ENCODE data around the gene KRT6B. TPM values are rescaled to one million over a fixed set of nuclear protein-coding genes. Genes with fewer than 3 reads are reported as not detected.

Gene KRT6B
- total and polyA plus RNA-seq, 9 of the 15 experiments (the other 6 are each of a cell fraction or from before 2014, with no cell fraction given): not detected

GRCh38 chr12:52405922-52406385 lies 46.0 kb downstream of the KRT6B start, which contains the start of gene KRT82:
TSS of gene KRT82 (minus strand) at chr12:52406335. CDS start at chr12:52406277, 58 bp downstream.
- no peak for ATAC-seq
- Histone ChIP-seq H3K9ac (ENCODE audit: insufficient read depth in 1 of 2, low read depth in 2 of 2, low read length in 2 of 2) (no peak within 1 kb of the TSS; a peak in 1 of 4 replicates), H2AFZ (ENCODE audit: low read depth, low read length) (no peak within 1 kb of the TSS), H3K9me3 (replicated peaks; ENCODE audit: control insufficient read depth, insufficient read depth, low read depth, low read length) (no peaks in the 10 kb centered on the region), H3K27me3 (ENCODE audit: control insufficient read depth in 2 of 2, insufficient read depth in 2 of 2, low read length in 2 of 2) (peaks cover 0 to 59% of the 10 kb centered on the region in 2 experiments; a peak in 4 of 5 replicates), H3K27ac (ENCODE audit: extremely low read depth, low read depth, low read length) (no peak within 1 kb of the TSS), H3K79me2 (ENCODE audit: control insufficient read depth, insufficient read depth, low read length) (no peaks in the 10 kb centered on the region), H3K4me3 (no peak within 1 kb of the TSS), H3K4me1 (replicated peaks in 1 of 2; ENCODE audit: control insufficient read depth in 2 of 2, insufficient read depth in 2 of 2, low read length in 2 of 2) (no peaks in the 10 kb centered on the region), H3K9me1 (ENCODE audit: control insufficient read depth, insufficient read depth, low read length) (no peaks in the 10 kb centered on the region), H3K4me2 (ENCODE audit: insufficient read depth, low read length) (no peak within 1 kb of the TSS), H3K36me3 (ENCODE audit: control insufficient read depth, insufficient read depth, low read length) (no peaks in the 10 kb centered on the region), H4K20me1 (replicated peaks; ENCODE audit: control insufficient read depth, insufficient read depth, low read length) (no peaks in the 10 kb centered on the region)
- in situ Hi-C loops (cut with MboI) (no loop called here), intact Hi-C loops (cut with micrococcal nuclease) (no loop called here)
- TF ChIP-seq SNIP1 (IDR thresholded peaks at IDR 0.05; ENCODE audit: low read depth) (no peak), MAFK (IDR thresholded peaks at IDR 0.05; ENCODE audit: low read length) (no peak), ID3 (CRISPR knock-in tag; IDR thresholded peaks at IDR 0.05) (no peak), ID3 (tag; IDR thresholded peaks at IDR 0.05) (no peak), CXXC5 (CRISPR knock-in tag; IDR thresholded peaks at IDR 0.05) (no peak), BRD4 (IDR thresholded peaks at IDR 0.05) (no peak), E2F1 (CRISPR knock-in tag; IDR thresholded peaks at IDR 0.05) (no peak), ZNF384 (IDR thresholded peaks at IDR 0.05; ENCODE audit: low read depth, low read length) (no peak), ZNF165 (CRISPR knock-in tag; IDR thresholded peaks at IDR 0.05; ENCODE audit: borderline replicate concordance) (no peak), HOXB6 (CRISPR knock-in tag; IDR thresholded peaks at IDR 0.05; ENCODE audit: borderline replicate concordance) (no peak), ZFP30 (CRISPR knock-in tag; IDR thresholded peaks at IDR 0.05; ENCODE audit: borderline replicate concordance) (no peak), KLF1 (tag; IDR thresholded peaks at IDR 0.05) (no peak), MAFG (tag; conservative IDR thresholded peaks at IDR 0.05) (no peak), ZNF316 (IDR thresholded peaks at IDR 0.05) (no peak), BACH1 (tag; IDR thresholded peaks at IDR 0.05) (no peak), CSDE1 (IDR thresholded peaks at IDR 0.05) (no peak), ZNF507 (tag; conservative IDR thresholded peaks at IDR 0.05) (no peak)
- no peak for DNase-seq (ENCODE audit: extremely low read depth in 1 of 4, low spot score in 3 of 4)
- no peak for FAIRE-seq
- ChIA-PET CTCF (ENCODE audit: low intra/inter-chr PET ratio) (no interaction called here), POLR2A (interaction anchor here (0.6 kb wide), 1 partner anchor 204 kb away, joined by 3 read pairs; no protein-coding TSS in a partner anchor)
- no TSS peak for BruUV-seq (replicated peaks)
- WGBS (ENCODE audit: insufficient coverage, low coverage, missing lambda C conversion rate): under 1% methylated on average over 12 of the region's 14 CpGs
